OCI-LY3 (cell line): ENCODE results near the gene MRNIP.

Experiments used
- H2AFZ ChIP-seq: fragments of 200-600, 300-600 bp; shearing (Covaris generic); 2 replicates; pipeline ENCODE4 v1.6.0; 2014; ENCODE audit warnings: antibody characterized with exemption, low read depth, low read length
- H3K27ac ChIP-seq: fragments of 200-600, 300-600 bp; sonication (generic); 2 replicates; pipeline ENCODE4 v1.5.1; 2014; ENCODE audit warnings: mild to moderate bottlenecking, low read length, moderate library complexity, mixed read lengths
- H3K27me3 ChIP-seq: fragments of 200-600, 300-600 bp; sonication (generic); 2 replicates; pipeline ENCODE4 v1.6.1; 2014; ENCODE audit warnings: low read depth, low read length, mixed read lengths
- H3K36me3 ChIP-seq: fragments of 200-600, 300-600 bp; sonication (generic); replicated peaks from 2 replicates; pipeline ENCODE3; 2014; ENCODE audit warnings: low read depth, low read length, mixed read lengths
- H3K4me1 ChIP-seq: fragments of 300-600, 200-600 bp; sonication (generic); 2 replicates; pipeline ENCODE4 v1.6.1; 2014; ENCODE audit warnings: low read length, mixed read lengths
- H3K4me2 ChIP-seq: fragments of 200-600, 300-600 bp; sonication (generic); 2 replicates; pipeline ENCODE4 v1.6.1; 2014; ENCODE audit warnings: low read length, mixed read lengths
- H3K4me3 ChIP-seq: fragments of 300-600, 200-600 bp; sonication (generic); 2 replicates; pipeline ENCODE4 v1.5.1; 2014; ENCODE audit warnings: antibody characterized with exemption, mild to moderate bottlenecking, low read length, moderate library complexity
- H3K79me2 ChIP-seq: fragments of 300-600, 200-600 bp; shearing (Covaris generic); 2 replicates; pipeline ENCODE4 v1.6.1; 2014; ENCODE audit warnings: mild to moderate bottlenecking, low read length, mixed read lengths
- H3K9ac ChIP-seq: fragments of 300-600, 200-600 bp; shearing (Covaris generic); 2 replicates; pipeline ENCODE4 v1.6.0; 2014; ENCODE audit warnings: mild to moderate bottlenecking, low read length, moderate library complexity
- H3K9me3 ChIP-seq: fragments of 200-600, 300-600 bp; shearing (Covaris generic); 2 replicates; pipeline ENCODE4 v1.6.1; 2014; ENCODE audit warnings: low read length, mixed read lengths; ENCODE audit not compliant: insufficient read depth
- H4K20me1 ChIP-seq: fragments of 200-600, 300-600 bp; sonication (generic); 2 replicates; pipeline ENCODE4 v1.6.1; 2016; ENCODE audit warnings: low read length, mixed read lengths; ENCODE audit not compliant: insufficient read depth
- EZH2phosphoT487 ChIP-seq: fragments of 200-600 bp; shearing (Covaris generic); IDR thresholded peaks from 2 replicates; pipeline ENCODE4 v1.6.1; 2018; ENCODE audit warnings: antibody characterized with exemption, mixed run types, low read depth
- TF ChIP-seq, protein P1 (sequence below): fragments of 200-600, 300-600 bp; sonication (generic); IDR thresholded peaks from 2 replicates; pipeline ENCODE4 v1.5.1; 2014; ENCODE audit warnings: antibody characterized with exemption, low read length, low read depth

MRNIP gene

DNA sequence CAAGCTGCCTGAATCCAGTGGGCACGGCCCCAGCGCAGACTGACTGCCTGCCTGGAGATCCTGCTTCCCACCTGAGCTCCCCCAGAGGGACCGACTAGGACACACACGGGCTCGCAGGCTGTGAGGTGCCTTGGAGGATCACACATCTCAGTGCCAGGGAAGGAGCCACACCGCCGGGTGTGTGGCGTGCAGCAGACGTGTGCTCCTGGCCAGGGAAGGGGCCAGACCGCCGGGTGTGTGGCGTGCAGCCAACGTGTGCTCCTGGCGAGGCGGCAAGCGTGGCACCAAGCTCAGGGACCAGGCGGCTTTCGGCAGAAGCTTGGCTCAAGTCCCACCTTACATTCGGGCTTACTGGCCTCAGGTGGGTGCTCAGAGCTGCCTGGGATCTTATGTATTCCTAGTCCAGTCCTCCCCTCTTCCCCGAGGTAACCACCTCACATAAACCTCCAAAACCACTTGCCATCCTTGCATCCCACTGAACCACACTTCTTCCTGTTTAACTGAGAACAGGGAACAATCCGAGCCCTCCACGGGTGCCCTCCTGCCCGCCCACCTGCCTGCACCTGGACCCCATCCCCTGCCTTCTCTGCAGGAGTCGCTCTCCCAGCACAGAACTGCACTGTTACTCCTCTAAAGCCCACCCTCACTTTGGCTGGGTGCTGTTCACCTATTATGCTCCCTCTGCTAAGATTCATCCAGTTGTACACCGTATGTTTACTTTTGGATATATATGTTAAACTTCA, 22.4 kb upstream of the MRNIP start:
- H3K4me1 ChIP-seq = no peaks in the 10 kb centered on the region
- H3K79me2 ChIP-seq = no peaks in the 10 kb centered on the region
- H3K4me2 ChIP-seq = no peak overlapping the region
- H4K20me1 ChIP-seq = no peaks in the 10 kb centered on the region
- H3K27me3 ChIP-seq = no peaks in the 10 kb centered on the region
- peaks cover 56% of the 10 kb centered on the region for H3K36me3 ChIP-seq
- no peak overlapping the region for H3K27ac ChIP-seq
- no peak overlapping the region for H2AFZ ChIP-seq
- peaks cover 19% of the 10 kb centered on the region; the same call in 1 of the 2 replicates for H3K9me3 ChIP-seq
- no peak overlapping the region for H3K4me3 ChIP-seq
- H3K9ac ChIP-seq = no peak overlapping the region
- no peak for TF ChIP-seq EZH2phosphoT487
- TF ChIP-seq, protein P1, sequence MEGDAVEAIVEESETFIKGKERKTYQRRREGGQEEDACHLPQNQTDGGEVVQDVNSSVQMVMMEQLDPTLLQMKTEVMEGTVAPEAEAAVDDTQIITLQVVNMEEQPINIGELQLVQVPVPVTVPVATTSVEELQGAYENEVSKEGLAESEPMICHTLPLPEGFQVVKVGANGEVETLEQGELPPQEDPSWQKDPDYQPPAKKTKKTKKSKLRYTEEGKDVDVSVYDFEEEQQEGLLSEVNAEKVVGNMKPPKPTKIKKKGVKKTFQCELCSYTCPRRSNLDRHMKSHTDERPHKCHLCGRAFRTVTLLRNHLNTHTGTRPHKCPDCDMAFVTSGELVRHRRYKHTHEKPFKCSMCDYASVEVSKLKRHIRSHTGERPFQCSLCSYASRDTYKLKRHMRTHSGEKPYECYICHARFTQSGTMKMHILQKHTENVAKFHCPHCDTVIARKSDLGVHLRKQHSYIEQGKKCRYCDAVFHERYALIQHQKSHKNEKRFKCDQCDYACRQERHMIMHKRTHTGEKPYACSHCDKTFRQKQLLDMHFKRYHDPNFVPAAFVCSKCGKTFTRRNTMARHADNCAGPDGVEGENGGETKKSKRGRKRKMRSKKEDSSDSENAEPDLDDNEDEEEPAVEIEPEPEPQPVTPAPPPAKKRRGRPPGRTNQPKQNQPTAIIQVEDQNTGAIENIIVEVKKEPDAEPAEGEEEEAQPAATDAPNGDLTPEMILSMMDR = no peak

DNA sequence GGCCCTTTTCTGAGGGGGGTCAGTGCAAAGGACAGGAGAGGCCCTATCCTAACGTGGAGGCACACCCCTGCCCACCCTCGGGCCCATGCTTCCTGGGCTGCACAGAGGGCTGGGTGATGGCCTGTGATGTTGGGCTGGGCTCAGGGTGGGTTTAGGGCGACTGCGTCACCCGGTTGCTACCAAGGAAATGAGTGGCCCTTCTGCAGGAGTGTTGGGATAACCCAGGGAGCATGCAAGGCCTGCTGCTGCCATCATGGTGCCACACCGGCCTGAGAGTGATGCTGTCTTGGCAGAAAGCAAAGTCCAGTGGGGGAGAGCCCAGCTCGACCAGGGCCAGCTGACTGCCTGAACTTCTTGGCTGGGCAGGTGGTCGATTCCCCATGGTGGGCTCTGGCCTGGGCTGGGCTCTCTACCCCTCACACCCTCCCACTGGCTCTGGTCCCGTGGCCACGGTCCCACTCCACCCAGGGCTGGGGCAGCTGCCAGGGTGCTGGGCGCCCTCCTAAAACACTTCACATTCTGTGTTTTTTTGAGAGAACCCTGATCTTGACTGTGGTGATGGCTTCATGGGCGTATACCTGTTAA, 21.5 kb upstream of the MRNIP start:
- no peak overlapping the region for H3K27ac ChIP-seq
- peaks cover 57% of the 10 kb centered on the region for H3K36me3 ChIP-seq
- no peaks in the 10 kb centered on the region for H4K20me1 ChIP-seq
- H3K27me3 ChIP-seq = no peaks in the 10 kb centered on the region
- no peak overlapping the region for H2AFZ ChIP-seq
- TF ChIP-seq, protein P1 = no peak
- TF ChIP-seq EZH2phosphoT487 = no peak
- peaks cover 19% of the 10 kb centered on the region; the same call in 1 of the 2 replicates for H3K9me3 ChIP-seq
- H3K9ac ChIP-seq = no peak overlapping the region
- no peaks in the 10 kb centered on the region for H3K4me1 ChIP-seq
- no peaks in the 10 kb centered on the region for H3K79me2 ChIP-seq
- no peak overlapping the region for H3K4me3 ChIP-seq
- H3K4me2 ChIP-seq = no peak overlapping the region

DNA sequence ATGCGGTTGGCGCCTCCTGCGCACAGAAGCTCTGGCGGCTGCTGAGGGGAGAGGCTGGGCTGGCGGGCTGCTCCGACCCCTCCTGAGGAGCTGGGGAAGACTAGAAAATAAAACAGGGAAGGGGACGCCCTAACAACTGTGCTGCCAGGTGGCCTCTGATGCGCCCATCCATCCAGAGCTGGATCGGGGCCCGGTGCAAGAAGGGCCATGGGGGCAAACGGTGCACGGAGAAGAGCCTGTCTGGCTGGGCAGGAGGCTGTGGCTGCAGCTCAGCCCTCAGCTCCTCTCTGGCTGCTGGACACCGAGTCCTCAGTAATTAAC, 21.0 kb upstream of the MRNIP start:
- TF ChIP-seq, protein P1 = no peak
- Histone ChIP-seq H3K4me2 (no peak overlapping the region), H3K9me3 (peaks cover 19% of the 10 kb centered on the region; the same call in 1 of the 2 replicates), H3K36me3 (peaks cover 57% of the 10 kb centered on the region), H3K27me3 (no peaks in the 10 kb centered on the region), H3K27ac (no peak overlapping the region), H3K4me1 (no peaks in the 10 kb centered on the region), H3K4me3 (no peak overlapping the region), H2AFZ (no peak overlapping the region), H4K20me1 (no peaks in the 10 kb centered on the region), H3K79me2 (no peaks in the 10 kb centered on the region), H3K9ac (no peak overlapping the region)

DNA sequence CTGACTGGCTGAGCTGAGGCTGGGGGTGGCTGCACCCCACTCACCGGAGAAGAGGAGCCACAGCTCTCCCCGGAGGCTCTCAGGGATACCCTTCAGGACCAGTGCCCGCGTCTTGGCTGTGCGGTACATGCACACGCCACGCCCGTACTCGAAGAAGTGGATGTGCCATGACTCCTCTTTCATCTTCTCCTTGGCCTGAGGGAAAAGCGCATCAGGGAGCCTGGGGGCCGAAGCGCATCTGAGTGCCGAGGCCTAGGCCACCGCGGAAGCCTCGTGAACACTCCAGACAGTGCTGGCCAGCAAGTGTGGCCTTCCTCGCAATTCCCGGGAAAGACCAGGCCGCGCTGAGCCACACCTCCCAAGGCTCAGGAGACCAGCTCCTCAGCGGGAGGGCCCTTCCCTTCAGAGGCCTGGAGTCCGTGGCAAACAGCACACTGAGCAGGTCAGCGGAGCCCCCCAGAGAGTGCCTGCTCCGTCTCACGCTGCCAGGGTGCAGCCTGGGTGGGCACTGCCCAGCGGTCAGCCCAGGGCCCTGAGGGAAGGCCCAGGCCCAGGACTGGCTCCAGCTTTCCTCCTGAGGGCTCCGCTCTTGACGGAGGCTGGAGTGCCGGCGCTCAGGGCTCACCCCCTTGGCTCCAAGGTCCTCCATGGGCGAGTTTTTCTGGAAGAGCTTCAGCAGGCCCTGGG, 20.5 kb upstream of the MRNIP start:
- Histone ChIP-seq H2AFZ (no peak overlapping the region), H4K20me1 (no peaks in the 10 kb centered on the region), H3K9ac (no peak overlapping the region), H3K4me1 (no peaks in the 10 kb centered on the region), H3K27me3 (no peaks in the 10 kb centered on the region), H3K36me3 (peaks cover 57% of the 10 kb centered on the region), H3K27ac (no peak overlapping the region), H3K4me2 (no peak overlapping the region), H3K9me3 (peaks cover 15% of the 10 kb centered on the region; the same call in 1 of the 2 replicates), H3K4me3 (no peak overlapping the region), H3K79me2 (no peaks in the 10 kb centered on the region)
- no peak for TF ChIP-seq EZH2phosphoT487
